Stimulated activated CD4-positive, alpha-beta T cell treated with anti-CD3 and anti-CD28 coated beads, Interleukin-4, amount 100 ng/mL, for 48 hours (primary cell): ENCODE data around the gene TUBA3D.
"Not testable (repeated sequence)": the region's sequence is repeated elsewhere in the genome, so short reads cannot be mapped to it uniquely, and the experiment has no call there.

Experiments used
- DNase-seq, 2 donors: peaks; one replicate each; pipeline ENCODE4 v3.0.0-alpha.2; 2020; ENCODE audit warnings: low read depth in 2 of 2

TUBA3D gene

DNA sequence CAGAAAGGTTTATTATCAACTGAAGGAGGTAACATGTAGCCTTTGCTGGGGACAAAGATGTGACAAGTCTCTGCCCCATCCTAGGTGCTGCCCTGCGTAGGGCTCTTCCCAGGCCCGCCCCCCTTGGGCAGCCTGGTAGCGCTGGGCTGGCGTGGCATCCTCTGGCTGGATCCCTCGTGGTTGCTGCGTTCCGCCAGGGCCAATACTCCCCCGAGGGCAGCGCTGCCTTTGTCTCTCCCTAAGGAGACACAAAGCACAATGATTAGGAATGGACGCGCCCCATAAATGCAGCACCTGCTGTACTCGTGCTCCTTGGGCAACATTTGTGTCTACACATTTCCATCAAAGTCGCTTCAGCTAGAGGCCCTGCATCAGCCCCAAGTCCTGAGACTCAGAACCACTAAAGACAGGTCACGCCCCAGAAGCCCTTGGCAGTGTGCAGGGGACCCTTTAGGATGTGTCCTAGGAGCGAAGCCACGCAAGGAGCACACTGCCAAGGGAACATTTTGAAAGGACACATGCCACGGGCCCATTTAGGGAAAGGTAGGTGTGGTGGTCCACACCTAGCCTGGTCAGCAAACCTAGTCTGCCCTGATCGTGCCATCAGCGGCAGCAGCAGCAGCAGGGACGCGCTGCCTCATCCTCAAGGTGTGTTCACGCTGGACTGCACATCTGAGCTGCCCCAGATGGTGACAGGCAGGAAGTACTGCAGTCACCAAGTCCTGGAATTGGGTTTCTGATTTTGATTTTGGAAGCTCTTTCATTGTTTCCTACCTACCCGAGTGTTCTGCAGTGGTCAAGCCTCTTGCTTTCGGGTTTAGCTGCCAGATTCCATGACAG is 8.3 kb downstream of the TUBA3D start:
- DNase-seq, result not testable (repeated sequence)

DNA sequence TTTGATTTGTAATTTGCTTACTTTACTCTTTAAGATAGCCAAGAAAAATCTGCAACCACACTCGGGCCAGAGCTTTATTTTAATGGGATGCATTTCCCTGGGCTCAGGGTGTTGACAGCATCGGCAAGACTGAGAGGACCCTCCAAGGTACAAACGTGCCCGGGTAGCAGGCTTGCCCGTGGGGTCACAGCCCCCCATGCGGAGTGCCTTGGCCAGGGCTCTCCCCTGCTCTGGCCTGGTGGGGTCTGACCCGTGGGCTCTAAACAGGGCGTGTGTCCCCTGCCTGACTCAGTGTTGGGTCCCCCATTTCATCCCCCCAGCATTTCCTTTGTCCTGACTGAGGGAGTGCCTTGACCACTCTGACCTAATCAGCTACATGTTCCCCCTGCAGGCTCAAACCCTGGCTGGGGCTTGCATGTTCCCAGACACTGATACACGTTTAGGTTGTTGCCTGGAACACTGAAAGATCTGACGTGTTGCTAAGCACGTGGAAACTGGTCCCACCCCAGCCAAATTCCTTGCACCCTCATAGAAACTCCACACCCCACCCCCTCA is 9.1 kb downstream of the TUBA3D start:
- not testable (repeated sequence) for DNase-seq

DNA sequence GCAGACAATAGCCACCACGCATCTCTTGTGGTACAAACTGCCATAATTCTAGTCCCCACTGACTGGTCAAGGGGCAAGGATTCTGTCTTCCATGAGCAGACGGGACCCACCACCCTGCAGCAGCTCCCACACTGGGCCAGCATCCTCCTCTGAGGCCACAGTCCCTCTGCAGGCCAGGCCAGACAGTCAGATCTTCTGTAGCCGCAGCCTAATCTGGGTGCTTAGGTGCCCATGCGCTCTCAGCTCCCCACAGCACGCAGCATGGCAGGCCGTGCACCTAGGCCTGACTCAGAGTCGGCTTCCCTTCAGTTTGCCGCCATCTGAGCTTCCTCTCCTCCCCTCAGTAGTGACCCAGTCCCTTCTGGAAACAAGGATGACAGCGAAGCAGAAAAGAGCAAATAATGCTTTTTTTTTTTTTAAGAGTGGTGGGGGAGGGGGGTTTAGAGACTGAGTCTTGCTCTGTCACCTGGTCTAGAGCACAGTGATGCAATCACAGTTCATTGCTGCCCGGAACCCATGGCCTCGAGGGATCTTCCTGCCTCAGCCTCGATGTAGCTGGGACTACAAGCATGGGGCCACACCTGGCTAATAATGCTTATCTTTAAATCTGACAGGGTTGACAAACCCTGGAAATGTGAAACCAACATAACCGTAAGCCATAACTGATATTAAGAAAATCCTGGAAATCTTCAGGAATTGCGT is 10.4 kb downstream of the TUBA3D start:
- DNase-seq, result not testable (repeated sequence)

DNA sequence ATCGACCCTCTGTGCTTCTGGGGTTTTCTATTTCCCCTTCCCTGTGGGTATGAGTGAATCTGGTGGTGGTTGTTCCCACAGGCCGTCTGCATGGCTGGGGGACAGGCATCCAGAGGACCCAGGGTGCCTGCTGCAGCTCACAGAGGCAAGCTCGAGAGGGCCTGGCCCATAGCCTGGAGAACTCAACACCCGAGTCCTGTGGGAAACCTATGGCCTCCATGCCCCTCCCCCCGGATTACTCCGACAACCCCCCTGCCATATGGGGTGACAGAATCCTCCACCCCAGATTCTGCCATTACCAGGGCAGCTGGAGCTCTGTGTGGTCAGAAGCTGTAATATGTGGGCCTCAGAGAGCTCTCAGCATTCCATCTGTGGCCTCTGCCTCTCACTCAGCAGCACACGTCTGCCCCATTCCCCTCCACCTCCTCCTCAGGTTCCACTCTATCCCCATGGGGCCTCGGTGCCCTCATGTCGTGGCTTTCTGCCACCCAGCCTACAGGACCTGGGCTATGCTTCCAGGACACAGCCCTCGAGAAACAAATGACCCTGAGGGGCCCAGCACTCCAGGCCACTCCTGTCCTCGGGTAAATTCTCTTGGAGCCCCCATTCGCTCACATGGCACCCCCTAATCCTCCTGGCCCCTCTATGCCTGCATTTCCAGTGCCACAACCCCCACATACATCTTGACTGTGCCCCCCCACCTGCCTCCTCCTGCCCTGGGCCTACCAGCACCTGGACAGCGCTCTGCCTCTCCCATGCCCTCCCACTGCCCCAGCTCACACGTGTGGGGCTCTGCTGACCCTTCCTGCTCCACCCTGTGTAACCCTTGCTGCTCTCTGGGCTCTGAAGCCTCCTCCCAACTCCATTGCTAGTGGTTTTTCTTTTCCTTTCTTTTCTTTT is 12.6 kb downstream of the TUBA3D start:
- DNase-seq, result no peak

DNA sequence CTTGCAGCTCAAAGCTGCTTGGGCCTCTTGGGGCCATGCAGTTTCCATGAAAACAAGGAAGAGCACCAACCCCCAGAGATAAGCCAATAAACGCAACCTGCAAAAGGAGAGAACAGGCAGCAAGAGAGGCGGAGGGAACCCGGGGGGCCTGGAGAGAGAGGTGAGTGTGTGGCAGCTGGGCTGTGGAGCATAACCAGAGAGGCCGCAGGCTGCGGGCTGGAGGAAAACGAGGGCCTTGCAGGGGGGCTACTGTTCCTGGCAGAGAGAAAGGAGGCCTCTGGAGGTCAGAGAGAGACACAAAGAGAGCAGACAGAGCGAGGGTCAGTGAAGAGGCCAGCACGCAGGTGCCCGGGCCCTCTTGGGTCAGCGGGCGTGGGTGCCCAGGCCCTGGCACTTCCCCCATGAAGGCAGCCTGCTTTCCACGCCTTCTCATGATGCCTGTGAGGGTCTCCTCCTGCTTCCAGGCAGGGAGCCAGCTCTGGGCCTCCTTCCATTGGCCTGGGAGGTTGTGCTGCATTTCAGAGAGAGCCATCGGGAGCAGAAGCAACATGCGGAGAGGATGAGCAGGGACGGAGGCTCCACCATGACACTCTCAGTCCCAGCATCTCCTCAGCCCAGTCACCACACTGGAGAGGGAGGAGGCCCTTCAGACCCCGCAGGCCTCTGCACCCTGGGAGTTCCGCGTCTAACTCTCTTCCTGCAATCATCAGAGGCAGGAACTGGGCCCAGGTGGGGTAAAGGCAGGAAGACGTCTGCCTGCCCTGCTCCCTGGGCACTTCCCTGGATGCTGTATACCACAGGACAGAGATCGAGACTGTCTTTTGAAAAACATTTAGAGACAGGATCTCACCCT is 14.9 kb downstream of the TUBA3D start:
- DNase-seq, result peak; percentile 2 to 22

DNA sequence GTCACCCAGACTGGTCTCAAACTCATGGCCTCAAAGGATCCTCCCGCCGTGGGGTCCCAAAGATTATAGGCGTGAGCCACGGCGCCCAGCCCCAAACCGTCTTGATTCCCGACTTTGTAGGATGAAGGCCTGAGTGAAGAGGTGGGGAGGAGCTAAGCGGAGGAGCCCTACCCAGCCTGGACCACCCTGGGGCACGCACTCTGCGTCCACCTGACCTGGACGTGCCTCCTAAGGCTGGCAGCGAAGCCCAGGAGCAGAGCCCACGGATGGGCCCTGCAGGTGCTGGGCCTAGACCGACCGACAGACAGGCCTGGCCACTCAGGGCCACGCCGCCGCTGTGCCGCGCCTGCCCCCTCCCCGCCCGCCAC is 15.5 kb downstream of the TUBA3D start:
- DNase-seq, result not testable (repeated sequence)

DNA sequence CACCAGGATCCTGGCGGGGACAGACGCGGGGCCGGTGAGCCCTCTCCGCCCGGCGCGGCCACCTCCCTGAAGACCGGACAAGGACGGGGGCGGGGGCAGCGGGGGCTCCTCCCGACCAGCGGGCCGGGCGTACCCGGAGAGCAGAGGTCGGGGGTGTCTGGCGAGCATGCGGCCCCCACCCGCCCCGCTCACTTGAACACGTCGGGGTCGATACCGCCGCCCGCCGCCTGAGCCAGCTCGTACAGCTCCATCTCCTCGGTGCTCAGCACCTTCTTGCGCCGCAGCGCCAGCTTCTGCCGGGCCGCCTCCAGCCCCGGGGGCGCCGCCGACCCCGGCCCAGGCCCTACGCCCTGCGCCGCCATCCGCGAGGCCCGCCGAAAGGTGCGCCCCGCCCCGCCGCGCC is 16.1 kb downstream of the TUBA3D start, which contains the start of gene MZT2A:
TSS of gene MZT2A (minus strand) at position 383 of the 403 bp plus-strand sequence. CDS start at position 362, 21 bp downstream.
- not testable (repeated sequence) for DNase-seq

DNA sequence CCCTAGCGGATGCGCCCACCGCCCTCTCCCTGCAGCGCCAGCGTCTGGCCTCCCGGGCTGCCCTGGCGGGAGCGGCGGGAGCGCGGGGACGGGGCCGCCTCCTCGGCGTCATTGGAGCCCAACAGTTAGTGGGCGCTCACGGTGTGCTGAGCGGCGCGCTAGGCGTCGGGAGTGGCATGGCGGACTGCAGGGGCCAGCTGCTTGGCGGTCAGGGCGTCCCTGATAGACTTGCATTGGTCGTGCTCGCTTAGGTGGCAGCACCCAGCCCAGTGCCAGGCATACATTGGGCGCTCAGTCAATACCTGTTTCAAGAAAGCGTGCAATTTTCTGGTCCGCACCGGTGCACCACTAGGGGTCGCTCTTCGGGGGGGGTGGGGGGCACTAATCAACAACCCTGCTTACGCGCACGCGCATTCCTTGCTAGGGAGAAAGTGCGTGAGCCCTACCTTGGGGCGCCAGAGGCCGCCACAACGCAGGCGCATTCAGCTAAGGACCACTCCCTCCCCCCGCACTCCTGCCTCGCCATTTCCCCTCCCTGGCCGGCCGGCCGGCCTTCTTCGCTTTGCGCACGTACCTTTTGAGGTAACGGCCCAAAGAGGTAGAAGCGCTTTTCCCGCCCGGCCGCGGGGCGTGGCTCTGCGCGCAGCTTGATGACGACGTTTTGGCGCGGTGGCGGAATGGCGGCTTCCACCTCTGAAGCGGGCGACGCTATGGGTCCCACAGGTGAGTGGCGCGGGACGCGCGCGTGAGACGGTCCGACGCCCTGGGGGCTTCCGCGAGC is 16.7 kb downstream of the TUBA3D start:
- peak; percentile 93 to 95 for DNase-seq

DNA sequence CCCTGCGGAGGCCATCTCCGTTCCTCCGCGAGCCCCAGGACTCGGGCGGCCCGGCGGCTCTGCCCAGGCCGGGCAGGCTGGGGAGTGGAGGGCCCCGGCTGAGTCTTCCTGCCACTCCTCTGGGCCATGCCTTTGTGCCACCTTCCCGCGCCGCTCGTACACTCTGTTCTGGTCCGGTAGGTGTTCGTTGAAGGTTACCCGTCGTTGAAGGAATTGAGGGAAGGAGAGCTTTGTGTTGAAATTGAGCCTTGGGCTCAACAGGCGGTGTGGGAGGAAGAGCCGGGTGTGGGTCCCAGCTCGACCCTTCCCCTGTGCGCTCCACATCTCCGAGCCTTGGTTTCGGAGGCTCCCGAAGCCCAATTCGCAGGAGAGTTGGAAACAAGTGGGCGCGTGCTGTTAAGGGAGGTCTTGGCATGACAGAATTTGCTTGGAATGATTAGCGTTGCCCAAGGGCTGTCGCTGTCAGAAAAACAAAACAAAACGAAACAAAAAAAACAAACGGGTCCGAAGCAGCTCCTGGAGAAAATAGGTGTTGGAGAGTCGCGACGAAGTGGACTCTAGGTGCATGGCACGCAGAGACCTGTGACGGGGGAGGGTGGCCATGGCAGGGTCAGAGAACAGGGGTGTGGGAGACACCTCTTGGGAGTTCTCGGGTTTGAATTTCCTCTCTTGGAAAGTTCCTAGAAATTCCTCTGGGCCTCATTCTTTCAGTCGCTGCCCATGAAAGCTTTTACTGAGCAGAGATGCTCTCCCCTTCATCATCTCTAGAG is 17.5 kb downstream of the TUBA3D start:
- DNase-seq, result no peak

DNA sequence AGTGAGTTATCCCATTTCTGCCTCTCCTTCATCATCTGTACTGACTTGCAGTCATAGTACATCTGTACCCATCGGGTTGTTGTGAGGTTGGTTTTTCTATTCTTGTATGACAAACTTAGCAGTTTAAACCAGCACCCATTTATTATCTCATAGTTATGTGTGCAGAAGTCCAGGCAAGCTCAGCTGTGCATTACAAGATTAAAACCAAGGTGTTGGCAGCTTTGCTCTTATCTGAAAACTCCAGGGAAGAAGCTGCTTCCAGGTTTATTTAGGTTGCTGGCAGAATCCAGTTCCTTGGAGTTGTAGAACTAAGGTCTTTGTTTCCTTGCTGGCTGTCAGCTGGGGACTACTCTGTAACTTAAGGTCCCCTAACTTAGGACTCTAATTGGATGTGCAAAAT is 19.6 kb downstream of the TUBA3D start:
- DNase-seq, result not testable (repeated sequence)

DNA sequence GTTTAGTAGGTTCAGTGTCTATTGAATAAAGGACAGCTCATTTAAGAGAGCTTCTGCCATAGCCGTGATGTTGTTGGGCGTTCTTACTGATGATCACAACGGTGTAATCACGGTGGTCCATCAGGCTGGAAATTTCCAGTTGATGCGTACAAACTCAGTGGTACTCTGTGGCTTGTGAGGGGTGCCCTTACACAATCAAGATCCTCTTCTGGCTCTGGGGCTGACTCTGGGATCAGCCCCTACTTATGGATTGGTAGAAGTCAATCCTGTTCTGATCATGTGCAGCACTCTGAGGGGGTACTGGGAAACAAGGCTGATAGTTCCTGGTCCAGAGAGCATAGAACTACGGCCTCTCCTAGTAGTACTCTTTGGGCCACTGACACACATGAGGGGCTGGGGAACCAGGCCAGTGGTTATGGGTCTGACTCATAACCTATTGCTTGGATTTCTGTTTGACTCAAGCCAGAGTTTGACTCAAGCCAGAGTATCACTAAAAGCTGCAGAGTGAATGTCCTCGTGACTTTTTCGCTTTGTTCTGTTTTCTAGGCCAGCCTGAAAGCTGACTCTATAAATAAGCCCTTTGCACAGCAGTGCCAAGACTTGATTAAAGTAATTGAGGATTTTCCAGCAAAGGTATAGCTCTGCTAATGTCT is 22.5 kb downstream of the TUBA3D start:
- not testable (repeated sequence) for DNase-seq

DNA sequence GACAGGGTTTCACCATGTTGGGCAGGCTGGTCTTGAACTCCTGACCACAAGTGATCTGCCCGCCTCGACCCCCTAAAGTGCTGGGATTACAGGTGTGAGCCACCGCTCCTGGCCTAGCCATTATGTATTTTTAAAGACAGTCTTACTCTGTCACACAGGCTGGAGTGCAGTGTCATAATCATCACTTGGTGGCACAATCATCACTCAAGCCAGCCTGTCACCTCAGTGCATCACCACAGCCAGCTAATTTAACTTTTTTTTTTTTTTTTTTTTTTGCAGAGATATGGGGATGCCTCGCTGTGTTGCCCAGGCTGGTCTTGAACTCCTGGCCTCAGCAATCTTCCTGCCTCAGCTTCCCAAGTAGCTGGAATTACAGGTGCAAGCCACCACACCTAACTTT is 27.7 kb downstream of the TUBA3D start:
- DNase-seq, result not testable (repeated sequence)

DNA sequence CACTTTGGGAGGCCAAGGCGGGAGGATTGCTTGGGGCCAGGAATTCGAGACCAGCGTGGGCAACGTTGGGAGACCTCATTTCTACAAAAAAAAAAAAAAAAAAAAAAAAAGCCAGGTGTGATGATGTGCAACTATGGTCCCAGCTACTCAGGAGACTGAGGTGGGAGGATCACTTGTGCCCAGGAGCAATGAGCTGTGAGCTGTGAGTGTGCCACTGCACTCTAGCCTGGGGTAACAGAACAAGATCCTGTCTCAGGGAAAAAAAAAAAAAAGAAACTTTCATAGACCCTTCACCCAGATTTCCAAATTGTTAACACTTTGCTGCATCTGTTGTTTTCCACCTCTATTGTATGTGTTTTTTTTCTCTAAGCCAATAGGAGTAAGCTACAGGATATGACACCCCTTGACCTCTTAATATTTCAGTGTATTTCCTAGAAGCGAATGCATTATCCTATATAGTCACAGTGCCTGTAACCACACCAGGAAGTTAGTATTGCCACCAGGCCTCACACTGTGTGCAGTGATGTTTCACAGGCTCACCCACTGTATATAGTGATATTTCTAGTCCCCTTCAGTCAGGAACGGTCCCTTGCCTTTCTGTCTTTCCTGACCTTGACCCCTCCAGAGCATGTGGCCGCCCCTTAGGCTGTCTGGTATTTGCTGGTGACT is 28.3 kb downstream of the TUBA3D start:
- DNase-seq, result not testable (repeated sequence)

DNA sequence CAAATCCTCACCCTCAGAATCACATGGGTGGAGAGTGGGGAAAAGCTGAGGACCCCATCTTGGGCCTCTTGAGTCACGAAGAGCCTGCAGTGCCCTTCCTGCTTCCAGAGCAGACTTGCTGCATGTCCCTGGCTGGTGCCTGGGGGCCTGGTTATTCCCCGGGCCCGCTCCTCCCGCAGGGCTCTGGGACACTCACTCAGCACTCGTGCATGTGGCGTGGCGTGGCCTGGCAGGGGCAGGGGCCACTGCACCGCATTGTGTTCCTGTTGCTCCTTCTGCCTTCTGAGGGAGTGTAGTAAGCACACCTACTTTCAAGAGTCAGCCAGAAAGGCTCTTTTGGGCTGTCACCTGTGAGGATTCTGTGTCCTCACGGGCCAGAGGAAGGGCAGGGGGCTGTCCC is 33.7 kb downstream of the TUBA3D start:
- DNase-seq, result no peak

DNA sequence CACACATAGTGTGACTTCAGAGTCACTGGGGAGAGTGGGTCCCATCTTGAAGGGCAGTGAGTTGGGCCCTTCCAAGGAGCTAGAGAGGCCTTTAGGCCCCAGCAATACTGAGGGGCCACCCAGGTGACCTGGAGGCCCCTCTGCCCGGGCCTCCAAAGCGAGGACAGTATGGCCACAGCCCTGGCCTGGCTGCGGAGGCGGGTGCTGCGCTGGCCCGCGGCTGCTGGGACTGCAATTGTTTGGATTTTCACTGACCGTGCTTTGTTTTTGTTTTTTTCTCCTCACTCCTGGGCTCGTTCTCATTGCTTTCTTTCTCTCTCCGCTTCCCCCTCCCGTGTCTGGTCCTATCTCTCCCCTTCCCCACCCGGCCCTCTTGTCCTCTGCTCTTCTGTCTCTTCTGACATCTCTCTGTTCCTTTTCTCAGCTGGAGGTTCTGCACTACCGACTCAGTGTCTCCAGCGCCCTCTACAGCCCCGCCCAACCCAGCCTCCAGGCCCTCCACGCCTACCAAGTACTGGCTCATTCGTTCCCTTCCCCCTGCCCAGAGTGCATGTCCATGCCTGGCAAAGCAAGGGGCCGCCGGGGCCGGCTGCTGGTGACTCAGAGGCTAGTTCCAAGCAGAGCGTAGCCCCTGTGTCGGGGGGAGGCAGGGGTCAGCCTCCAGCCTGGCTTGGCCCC is 35.5 kb downstream of the TUBA3D start:
- not testable (repeated sequence) for DNase-seq

DNA sequence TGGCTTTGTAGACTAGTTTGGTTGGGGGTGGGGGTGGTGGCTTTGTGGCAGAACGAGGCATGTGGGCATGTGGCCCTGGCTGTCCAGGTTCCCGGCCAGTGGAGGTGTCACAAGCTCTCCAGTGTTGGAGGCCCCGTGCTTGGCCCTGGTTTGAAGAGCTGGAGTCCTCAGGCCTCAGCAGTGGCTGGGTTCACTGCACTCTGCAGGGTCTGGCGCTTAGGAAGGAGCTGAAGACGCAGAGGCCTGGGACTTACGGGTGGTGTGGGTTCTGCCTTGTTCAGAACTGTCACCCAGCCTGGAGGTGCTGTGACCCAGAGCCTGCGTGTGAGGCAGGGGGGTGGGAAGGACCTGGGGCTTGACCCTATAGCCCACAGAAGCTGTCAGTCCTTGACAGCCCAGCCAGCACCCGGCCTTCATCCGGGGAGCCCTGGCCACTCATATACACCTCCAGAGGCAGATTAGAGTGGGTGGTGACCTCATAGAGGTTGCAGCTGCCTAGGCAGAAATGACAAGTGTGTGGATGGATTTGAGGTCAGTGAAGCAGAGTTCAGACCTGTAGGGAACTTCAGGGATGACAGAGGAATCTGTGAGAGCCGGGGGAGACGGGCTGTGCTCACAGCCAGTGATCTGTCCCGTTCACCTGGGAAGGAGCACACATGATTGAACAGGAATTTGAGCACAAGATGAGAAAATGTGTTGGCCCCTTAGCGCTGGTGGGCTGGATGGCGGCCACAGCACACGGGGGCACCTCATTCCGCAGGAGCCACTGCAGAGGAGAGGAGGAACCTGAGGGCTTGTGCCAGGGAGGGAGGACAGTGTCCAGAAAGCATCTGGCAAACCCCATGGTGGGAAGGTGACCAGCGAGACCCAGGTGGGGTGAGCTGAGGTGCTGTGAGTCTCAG is 36.3 kb downstream of the TUBA3D start:
- DNase-seq, result not testable (repeated sequence)
